Measurements from ENCODE around the gene RC3H1.
"Not testable (repeated sequence)": the region's sequence is repeated elsewhere in the genome, so short reads cannot be mapped to it uniquely, and the experiment has no call there.

The RC3H1 gene

DNA sequence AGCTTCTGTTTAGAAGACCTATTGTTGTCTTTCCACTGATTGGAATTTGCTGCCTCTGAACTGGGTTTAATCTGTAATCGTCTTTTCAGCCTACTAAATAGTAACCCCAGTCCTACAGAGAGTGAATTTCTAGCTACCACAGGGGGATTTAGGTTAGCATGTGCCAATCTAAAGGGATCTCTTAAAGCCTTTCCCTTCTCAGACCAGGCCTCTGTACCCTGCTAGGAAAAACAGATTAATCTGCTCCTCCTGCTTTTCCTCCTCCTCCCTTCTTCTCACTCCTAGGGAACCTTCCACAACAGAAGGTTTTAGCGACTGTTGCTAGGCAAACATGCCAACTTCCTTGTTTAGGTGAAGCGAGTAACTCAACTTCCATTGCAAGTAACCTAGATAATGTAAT, 1.3 kb upstream of the RC3H1 start:
- DNase-seq: no peak

DNA sequence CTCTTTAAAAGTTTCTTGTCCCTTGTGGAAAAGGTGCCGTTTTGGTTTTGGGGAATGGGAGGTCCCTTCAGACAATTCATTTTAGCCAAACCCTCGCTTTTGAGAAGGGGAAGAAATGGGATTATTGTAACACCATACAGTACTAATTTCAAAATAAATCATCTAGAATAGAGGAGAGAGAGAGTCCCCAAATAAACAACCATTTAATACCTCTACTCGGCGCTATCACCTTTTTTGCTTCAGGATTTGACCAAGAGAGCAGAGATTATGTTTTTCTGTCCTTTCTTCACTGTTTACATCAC, 770 bp upstream of the RC3H1 start:
- no peak for DNase-seq

DNA sequence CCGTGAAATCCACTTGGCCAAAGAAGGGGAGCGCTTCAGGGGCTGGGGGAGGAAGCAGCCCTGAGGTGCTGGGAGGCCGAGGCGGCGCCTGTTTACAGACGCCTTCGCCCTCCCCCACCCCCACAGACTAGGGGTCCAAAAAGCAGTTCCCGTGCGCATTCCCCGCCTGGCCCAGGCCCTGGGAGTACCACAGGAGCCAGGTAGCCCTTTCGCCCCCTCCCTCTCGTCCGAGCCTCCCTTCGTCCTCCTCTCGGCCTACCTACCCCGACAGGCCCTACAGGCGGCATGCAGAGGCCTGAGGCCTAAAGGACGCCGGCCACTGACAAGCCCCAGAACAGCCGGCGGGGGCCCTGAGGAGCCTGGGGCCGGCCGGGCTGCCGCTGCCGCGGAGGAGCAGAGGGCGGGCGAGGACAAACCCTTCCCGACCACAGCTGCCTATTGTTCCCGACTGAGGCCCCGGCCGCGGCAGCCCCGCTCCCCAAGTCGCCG, 522 bp downstream of the RC3H1 start:
- DNase-seq: no peak

DNA sequence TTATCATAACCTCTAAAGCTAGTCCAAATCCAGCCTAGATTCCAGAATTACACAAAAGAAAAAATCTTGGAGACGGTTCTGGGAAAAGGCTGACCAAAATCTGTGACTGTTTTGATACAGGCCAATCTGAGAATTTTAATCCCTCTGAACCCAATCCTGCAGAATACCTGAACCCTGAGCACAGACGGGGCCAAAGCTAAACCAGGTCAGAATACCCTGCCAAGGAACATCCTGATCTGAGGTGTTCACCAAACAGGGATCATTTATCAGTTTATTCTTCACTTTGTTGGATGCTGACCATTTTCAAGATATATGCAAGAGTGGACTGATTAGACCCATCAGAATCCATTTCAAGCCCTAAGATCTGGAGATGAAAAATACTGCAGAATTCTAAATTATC, 3.6 kb downstream of the RC3H1 start:
- no peak for DNase-seq

DNA sequence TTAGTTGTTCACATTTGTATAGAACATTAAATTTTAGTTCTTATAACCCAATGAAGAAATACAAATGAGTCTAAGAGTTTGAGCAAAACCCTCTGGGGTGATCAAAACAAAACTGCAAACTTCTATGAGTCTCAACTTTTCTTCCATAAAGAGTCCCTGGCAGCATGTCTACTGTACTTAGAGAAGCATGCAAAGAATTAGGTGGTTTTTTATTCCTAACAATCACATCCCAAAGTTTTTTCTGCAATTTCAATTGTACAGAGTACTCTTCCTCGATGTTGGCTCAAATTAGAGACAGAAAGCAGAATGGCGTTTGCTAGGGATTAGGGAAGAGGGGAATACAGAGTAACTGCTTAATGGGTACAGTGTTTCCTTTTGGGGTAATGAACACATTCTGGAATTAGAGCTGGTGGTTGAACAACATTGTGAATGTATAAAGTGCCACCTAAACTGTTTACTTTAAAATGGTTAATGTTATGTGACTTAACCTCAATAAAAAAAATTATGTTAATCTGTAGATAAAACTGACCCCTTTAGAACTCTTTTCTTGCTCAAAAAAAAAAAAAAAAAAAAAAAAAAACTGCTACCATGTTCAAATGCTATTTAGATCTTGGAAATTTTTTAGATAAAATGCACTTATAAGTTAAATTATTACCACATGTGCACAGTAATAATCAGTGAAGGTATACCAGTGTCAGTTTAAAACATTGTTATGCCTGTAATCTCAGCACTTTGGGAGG, 4.8 kb downstream of the RC3H1 start:
- no peak for DNase-seq

DNA sequence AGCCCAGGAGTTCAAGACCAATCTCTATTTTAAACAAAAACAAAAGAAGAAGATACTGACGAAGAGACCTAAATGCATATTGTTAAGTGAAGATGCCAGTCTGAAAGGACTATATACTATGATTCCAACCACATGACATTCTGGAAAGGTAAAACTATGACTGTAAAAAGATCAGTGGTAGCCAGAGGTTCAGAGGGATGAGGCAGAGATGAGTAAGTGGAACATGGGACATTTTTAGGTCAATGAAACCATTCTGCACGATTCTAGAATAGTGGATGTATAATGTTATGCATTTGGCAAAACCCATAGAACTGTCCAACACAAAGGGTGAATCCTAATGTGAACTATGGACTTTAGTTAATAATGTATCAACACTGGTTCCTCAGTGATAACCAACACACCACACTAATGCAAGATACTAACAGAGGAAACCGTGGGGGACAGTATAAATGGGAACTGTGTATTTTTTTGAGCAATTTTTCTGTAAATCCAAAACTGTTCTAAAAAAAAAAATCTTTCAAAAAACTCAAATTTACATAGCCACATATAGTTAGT, 8.2 kb downstream of the RC3H1 start:
- DNase-seq: no peak

DNA sequence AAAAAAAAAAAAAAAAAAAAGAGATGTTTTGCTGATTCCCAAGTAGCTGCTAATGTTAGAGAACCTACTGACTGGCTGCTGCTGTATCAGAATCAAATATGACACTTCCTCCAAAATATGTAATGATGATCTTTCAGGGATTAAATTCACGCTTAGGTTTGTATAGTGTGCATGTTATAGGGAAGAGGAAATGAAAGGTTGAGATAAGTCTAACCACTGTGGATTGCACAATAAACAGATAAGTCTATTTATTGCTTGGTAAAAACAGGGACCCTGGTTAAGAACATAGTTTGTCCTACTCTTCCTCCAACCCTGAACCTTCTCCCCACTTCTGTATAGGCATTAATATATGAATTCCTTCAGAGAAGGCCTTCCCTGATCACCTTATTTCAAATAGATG, 13.2 kb downstream of the RC3H1 start:
- DNase-seq: no peak

DNA sequence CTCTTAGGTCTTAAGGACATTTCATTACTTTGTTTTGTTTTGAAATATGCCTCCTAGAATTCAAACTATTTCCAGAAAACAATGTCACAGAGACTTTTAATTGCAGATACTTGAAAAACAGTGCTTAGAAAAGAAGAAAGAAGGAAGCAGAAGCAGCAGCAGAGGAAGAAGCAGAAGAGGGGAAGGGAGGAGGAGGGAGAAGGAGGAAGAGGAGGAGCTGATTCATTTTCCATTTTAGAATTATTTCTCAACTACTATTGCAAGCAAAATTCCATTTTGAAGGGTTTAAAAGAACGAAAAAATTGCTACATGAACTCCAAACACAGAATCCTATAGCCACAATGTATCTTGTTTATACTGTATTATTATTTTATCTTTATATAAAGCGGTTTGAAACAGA, 13.9 kb downstream of the RC3H1 start:
- DNase-seq: no peak

DNA sequence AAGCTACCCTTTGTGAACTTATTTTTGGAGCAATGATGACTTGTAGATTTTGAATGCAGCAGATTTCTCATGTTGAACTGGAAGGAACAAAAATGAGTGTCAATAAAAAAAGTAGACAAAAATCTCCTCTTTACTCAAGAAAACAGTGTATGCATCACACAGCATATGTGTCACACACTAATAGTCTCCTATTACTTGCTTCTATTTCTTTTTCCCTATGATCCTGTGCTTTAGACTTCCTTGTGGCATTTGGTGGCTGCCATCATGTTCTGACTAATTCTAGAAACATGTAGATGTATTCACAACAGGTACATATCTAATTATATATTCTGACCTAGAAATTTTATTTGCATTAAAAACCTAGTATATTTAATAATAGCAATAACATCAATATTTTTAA, 14.3 kb downstream of the RC3H1 start:
- DNase-seq: no peak

DNA sequence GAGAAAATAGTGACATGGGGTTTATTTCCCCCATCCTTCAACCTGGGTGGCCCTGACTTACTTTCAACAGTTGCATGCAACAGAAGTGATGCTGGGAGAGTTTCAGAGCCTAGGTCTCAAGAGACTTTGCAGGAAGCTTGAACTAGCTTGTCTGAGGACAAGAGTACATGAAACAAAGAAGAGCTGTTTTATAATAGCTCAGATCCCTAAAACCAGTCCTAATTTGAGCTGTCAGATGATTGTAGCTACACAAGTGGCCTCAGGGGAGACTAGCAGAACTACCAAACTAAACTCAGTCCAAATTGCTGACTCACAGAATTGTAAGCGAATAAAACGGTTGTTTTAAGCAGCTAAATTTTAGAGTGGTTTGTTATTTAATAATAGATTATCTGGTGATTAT, 17.1 kb downstream of the RC3H1 start:
- DNase-seq: no peak

DNA sequence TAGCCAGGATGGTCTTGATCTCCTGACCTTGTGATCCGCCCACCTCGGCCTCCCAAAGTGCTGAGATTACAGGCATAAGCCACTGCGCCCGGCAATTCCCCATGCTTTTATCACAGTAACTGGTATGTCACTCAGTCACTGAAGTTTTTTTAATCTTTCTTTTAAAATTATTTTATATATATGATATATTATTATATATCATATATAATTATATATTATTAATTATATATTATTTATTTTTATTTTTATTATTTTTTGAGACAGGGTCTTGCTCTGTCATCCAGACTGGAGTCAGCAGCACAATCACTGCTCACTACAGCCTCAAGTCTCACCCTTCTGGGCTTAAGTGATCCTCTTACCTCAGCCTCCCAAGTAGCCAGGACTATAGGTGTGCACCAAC, 18.3 kb downstream of the RC3H1 start:
- DNase-seq: no peak

DNA sequence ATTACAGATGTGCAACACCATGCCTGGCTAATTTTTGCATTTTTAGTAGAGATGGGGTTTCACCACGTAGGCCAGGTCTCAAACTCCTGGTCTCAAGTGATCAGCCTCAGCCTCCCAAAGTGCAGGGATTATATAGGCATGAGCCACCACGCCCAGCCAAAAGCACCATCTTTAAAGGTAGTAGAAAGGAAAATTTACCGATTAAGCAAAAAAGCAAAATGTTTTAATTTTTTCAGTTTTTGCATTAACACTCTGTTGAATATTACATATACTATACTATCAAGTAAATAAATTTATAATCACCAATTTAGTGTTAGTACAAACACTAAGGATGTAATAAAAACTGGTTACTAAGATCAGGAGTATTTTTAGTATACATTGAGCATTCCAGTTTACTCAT, 20.6 kb downstream of the RC3H1 start:
- DNase-seq: no peak

DNA sequence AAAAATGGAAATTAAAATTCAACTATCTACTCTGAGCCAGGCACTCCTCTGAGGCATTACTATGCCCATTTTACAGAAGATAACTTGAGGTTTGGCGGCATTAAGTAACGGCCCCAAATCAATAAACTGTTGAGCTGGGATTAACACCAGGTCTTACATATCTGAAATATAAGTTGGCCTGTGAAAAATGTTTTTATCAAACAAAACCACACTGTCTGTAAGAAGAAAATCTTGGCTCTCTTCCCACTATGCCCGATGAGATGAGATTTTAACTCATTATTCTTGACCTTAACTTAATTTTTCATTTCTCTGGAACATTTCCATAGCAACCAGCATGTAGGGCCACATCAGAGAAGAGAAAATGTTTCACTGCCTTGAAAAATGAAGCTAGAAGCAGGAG, 21.8 kb downstream of the RC3H1 start:
- no peak for DNase-seq

DNA sequence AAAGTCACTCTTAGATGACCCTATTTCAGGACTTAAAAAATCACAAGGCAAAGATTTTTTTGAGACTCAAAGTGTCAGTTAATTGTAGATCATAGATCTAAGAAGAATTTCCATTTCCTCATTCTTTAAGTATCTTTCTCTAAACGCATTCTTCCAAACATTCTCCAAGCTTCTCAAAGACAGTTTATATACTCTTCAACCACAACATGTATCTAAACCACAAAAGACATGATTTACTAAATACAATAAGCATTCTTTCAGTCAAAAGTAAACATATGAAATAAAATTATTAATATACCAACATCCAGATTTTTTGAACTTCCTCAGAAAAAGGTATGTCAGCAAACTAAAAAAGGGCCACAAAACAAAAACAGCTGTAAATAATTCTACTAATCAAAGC, 24.4 kb downstream of the RC3H1 start:
- no peak for DNase-seq

DNA sequence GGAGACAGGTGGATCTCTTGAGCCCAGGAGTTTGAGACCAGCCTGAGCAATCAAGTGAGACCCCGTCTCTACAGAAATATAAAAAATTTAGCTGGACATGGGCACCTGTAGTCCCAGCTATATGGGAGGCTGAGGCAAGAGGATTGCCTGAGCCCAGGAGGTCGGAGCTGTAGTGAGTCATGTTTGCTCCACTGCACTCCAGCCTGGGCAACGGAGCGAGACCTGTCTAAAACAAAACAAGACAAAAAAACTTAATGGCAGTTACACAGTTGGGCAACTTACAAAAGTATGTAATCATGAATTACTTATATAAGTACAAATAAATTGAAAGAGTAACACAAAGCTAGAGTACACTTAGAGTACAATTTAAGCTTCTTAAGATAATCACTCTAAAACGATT, 25.2 kb downstream of the RC3H1 start:
- no peak for DNase-seq

DNA sequence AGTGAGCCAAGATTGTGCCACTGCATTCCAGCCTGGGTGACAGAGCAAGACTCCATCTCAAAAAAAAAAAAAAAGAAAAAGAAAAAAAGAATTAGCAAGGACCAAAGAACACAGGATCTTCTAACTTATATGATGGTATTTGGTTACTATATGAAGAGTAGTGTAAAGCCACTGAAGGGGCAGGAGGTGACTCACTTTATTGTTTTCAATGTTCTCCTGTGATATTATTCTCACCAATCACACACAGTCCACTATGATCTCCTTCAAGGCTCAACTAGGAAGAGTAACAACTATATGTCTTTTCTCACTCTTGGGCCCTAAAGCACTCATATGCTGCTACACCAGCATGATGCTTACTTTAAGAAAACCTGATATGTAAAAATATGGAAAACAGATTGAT, 26.7 kb downstream of the RC3H1 start:
- DNase-seq: no peak

DNA sequence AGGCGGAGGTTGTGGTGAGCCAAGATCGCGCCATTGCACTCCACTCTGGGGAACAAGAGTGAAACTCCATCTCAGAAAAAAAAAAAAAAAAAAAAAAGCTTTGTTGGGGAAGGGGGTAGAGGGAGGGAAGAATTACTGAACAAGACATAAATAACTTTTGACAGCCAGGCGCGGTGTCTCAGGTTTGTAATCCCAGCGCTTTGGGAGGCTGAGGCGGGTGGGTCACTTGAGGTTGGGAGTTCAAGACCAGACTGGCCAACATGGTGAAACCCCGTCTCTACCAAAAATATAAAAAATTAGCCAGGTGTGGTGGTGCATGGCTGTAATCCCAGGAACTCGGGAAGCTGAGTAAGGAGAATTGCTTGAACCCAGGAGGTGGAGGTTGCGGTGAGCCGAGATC, 28.2 kb downstream of the RC3H1 start:
- DNase-seq: not testable (repeated sequence)

DNA sequence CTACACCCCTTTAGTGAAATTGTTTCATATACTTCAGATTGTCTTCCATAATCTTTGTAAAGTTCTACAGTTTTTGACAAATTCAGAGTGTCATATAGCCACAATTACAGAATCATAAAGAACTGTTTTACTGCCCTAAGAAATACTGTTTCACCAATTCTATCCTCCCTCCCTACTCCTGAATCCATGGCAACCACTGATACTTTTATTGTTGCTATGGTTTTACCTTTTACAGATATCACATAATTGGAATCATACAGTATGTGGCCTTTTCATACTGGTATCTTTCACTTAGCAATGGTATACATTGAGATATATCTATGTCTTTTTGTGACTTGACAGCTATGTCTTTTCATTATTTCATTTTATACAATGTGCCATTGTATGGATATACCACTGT, 34.1 kb downstream of the RC3H1 start:
- DNase-seq: no peak

DNA sequence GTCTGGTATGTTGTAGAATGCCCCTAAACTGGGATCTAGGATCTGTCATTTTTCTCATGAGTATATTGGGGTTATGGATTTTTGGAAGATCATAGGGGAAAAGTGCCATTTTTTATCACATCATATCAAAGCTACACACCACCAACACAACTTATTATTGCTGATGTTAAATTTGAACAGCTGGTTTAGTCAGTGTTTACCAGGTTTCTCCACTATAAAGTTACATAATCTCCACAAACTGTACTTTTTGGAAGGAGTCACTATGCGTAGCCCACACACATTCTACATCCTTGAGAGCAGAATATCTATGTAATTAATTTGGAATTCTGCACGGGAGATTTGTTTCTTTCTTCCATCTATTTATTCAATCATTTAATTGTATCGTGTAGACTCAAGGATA, 35.2 kb downstream of the RC3H1 start:
- no peak for DNase-seq

DNA sequence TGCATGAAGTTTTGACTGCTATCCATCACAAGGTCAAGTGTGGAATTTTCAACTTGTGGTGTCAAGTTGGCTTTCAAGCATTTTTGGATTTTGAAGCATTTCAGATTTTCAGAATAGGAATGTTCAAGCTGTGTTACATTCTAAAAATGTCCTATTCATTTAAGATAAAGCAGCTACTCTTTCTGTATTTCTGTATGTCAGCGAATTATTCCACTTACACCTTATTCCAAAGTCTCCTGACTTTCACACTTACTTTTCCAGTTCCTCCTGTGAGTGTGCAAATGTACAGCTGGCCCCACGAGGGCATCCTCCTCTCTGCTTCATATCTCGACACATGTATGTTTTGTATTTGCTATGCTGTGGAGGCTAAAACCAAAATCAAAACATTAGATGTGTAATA, 51.9 kb downstream of the RC3H1 start:
- DNase-seq: no peak

DNA sequence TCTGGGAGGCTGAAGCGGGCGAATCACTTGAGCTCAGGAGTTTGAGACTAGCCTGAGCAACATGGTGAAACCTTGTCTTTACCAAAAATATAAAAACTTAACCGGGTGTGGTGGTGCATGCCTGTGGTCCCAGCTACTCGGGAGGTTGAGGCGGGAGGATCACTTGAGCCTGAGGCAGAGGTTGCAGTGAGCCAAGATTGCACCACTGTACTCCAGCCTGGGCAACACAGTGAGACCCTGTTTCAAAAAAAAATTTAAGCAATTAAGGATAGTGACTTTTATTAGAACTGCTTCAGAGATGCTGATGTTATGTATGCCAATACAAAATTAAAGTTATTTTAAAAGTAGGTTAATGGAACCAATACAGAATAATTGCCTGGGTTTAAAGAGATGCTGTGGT, 56.3 kb downstream of the RC3H1 start:
- not testable (repeated sequence) for DNase-seq

DNA sequence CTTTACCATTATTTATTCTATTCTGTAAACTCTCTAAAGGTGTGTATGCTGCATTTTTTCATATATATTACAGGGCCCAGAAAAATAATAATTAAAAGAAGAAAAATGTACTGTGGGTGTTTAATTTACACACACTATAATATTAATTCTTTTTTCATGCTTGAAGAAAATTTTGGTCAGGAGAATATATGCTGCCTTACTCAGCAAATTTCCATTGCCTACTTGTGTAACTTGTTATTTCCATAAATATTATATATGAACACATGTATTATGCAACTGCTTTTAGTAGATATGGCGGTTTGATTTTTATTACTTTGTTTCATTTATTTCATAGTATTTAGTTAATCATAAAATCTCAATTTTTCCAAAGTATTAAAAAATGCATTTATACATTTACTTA, 58.7 kb downstream of the RC3H1 start:
- no peak for DNase-seq

DNA sequence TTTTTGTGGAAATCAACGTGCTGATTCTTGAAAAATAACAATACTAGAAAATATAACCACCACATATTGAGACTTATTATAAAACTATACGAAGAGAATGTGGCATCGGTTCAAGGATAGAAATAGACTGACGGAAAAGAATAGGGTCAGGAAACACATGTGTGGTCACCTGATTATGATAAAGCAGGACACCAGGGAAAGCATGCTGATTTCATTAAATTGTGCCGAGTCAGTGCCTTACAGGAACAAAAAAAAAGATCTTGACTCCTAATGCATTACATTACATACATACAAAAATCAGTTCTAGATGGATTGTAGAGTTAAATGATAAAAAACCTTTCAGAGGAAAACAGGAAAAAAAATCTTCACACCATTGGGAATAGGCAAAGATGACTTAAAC, 61.5 kb downstream of the RC3H1 start:
- no peak for DNase-seq

DNA sequence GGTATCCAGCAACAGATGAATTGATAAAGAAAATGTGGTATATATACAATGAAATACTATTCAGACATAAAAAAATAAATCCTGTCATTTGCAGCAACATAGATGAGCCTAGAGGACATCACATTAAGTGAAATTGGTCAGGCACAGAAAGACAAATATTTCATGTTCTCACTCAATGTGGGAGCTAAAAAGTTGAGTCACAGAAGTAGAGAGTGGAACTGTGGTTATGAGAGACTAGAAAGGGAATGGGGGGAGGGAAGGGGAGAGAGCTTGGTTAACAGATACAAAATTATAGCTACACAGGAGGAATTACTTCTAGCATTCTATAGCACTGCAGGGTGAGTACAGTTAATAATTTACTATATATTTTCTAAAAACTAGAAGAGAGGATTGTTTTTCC, 68.0 kb downstream of the RC3H1 start:
- DNase-seq: no peak

DNA sequence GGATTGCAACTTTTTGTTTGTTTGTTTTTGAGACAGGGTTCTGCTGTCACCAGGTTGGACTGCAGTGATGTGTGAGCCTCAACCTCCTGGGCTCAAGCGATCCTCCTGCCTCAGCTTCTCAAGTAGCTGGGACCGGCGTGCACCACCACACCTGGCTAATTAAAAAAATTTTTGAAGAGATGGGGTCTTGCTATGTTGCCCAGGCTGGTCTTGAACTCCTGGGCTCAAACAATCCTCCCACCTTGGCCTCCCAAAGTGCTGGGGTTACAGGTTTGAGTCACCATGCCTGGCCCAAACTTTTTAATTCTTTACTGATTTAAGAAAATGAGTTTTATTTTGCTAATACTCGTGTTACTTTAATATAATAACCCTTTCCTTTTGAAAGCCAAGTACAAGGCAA, 73.6 kb downstream of the RC3H1 start:
- no peak for DNase-seq

All from KG1 (cell line).